ENCODE results near the gene PTPRM. TPM values are rescaled to one million over a fixed set of nuclear protein-coding genes. Genes with fewer than 3 reads are reported as not detected.
A peak's percentile ranks its signal among the peaks of the same experiment; 100 is the strongest.

The PTPRM gene
- polyA plus RNA-seq, 6 donors from 2014 or later: not detected

- Mint-ChIP-seq H3K27me3 (peaks cover 0 to 15% (median 11%) of the 10 kb centered on the region in 3 donors), H3K36me3 (no peaks in the 10 kb centered on the region), H3K4me3 (no peak overlapping the region), H3K9me3 (peaks cover 0 to 1% (median 0%) of the 10 kb centered on the region in 7 donors), H3K4me1 (no peaks in the 10 kb centered on the region), H3K27ac (no peak overlapping the region)
- no peak for ATAC-seq (ENCODE audit: low read depth in 2 of 2)
- DNase-seq: no peak
Observed at GRCh38 chr18:8288472-8289195, 721.5 kb downstream of the PTPRM start.

- no peak for DNase-seq
- ATAC-seq (ENCODE audit: low read depth in 2 of 2): no peak
- Mint-ChIP-seq H3K4me1 (no peaks in the 10 kb centered on the region), H3K27ac (no peak overlapping the region), H3K4me3 (no peak overlapping the region), H3K9me3 (peaks cover 0 to 3% (median 0%) of the 10 kb centered on the region in 7 donors), H3K27me3 (peaks cover 5 to 15% (median 11%) of the 10 kb centered on the region in 3 donors), H3K36me3 (no peaks in the 10 kb centered on the region)
Observed at GRCh38 chr18:8290435-8290834, 723.3 kb downstream of the PTPRM start.

- no peak overlapping the region for H3K4me3 Mint-ChIP-seq
- no peak overlapping the region for H3K27ac Mint-ChIP-seq
- no peaks in the 10 kb centered on the region for H3K4me1 Mint-ChIP-seq
- ATAC-seq (ENCODE audit: low read depth in 2 of 2): no peak
- H3K9me3 Mint-ChIP-seq: peaks cover 0 to 4% (median 0%) of the 10 kb centered on the region in 7 donors
- peaks cover 5 to 15% (median 11%) of the 10 kb centered on the region in 3 donors for H3K27me3 Mint-ChIP-seq
- DNase-seq: no peak
- H3K36me3 Mint-ChIP-seq: no peaks in the 10 kb centered on the region
Observed at GRCh38 chr18:8290913-8291312, 723.8 kb downstream of the PTPRM start.

- no peak overlapping the region for H3K27ac Mint-ChIP-seq
Observed at GRCh38 chr18:8293184-8293583, 726.1 kb downstream of the PTPRM start.

GRCh38 chr18:8296886-8297616, 729.9 kb downstream of the PTPRM start:
- ATAC-seq (ENCODE audit: low read depth in 2 of 2) (no peak), DNase-seq (no peak)
- H3K4me3 Mint-ChIP-seq: no peak overlapping the region
- H3K9me3 Mint-ChIP-seq: peaks cover 0 to 4% (median 0%) of the 10 kb centered on the region in 7 donors
- no peaks in the 10 kb centered on the region for H3K36me3 Mint-ChIP-seq
- H3K4me1 Mint-ChIP-seq: no peaks in the 10 kb centered on the region
- no peak overlapping the region for H3K27ac Mint-ChIP-seq
- H3K27me3 Mint-ChIP-seq: peaks cover 0 to 6% (median 5%) of the 10 kb centered on the region in 3 donors

More at GRCh38 chr18:8293184-8293583, 726.1 kb downstream of the PTPRM start:
- peaks cover 5 to 10% (median 6%) of the 10 kb centered on the region in 3 donors for H3K27me3 Mint-ChIP-seq
- ATAC-seq (ENCODE audit: low read depth in 2 of 2) (no peak), DNase-seq (no peak)
- H3K9me3 Mint-ChIP-seq: peaks cover 0 to 4% (median 0%) of the 10 kb centered on the region in 7 donors
- H3K4me3 Mint-ChIP-seq: no peak overlapping the region
- no peaks in the 10 kb centered on the region for H3K36me3 Mint-ChIP-seq
- no peaks in the 10 kb centered on the region for H3K4me1 Mint-ChIP-seq

- no peak overlapping the region for H3K4me3 Mint-ChIP-seq
- H3K36me3 Mint-ChIP-seq: no peaks in the 10 kb centered on the region
- no peaks in the 10 kb centered on the region for H3K4me1 Mint-ChIP-seq
- H3K27ac Mint-ChIP-seq: no peak overlapping the region
- ATAC-seq (ENCODE audit: low read depth in 2 of 2): no peak
- peaks cover 0 to 4% (median 0%) of the 10 kb centered on the region in 7 donors for H3K9me3 Mint-ChIP-seq
- DNase-seq: no peak
- peaks cover 0 to 5% (median 0%) of the 10 kb centered on the region in 3 donors for H3K27me3 Mint-ChIP-seq
Observed at GRCh38 chr18:8298186-8298585, 731.1 kb downstream of the PTPRM start.

GRCh38 chr18:8299054-8299980, 732.2 kb downstream of the PTPRM start:
- H3K36me3 Mint-ChIP-seq: no peaks in the 10 kb centered on the region
- no peaks in the 10 kb centered on the region for H3K4me1 Mint-ChIP-seq
- H3K27me3 Mint-ChIP-seq: peaks cover 0 to 5% (median 0%) of the 10 kb centered on the region in 3 donors
- H3K9me3 Mint-ChIP-seq: peaks cover 0 to 4% (median 0%) of the 10 kb centered on the region in 7 donors
- DNase-seq (no peak), ATAC-seq (ENCODE audit: low read depth in 2 of 2) (no peak)
- peak overlapping the region in 1 of 6 donors; percentile 16 for H3K27ac Mint-ChIP-seq
- no peak overlapping the region for H3K4me3 Mint-ChIP-seq

GRCh38 chr18:8300751-8301410, 733.8 kb downstream of the PTPRM start:
- DNase-seq (no peak), ATAC-seq (ENCODE audit: low read depth in 2 of 2) (no peak)
- Mint-ChIP-seq H3K27me3 (no peaks in the 10 kb centered on the region), H3K4me1 (no peaks in the 10 kb centered on the region), H3K4me3 (no peak overlapping the region), H3K27ac (no peak overlapping the region), H3K36me3 (no peaks in the 10 kb centered on the region), H3K9me3 (no peaks in the 10 kb centered on the region)

- Mint-ChIP-seq H3K9me3 (peaks cover 0 to under 1% (median 0%) of the 10 kb centered on the region in 7 donors), H3K36me3 (no peaks in the 10 kb centered on the region), H3K27ac (no peak overlapping the region), H3K4me1 (no peaks in the 10 kb centered on the region), H3K27me3 (no peaks in the 10 kb centered on the region), H3K4me3 (no peak overlapping the region)
- DNase-seq (no peak), ATAC-seq (ENCODE audit: low read depth in 2 of 2) (no peak)
Observed at GRCh38 chr18:8301427-8302172, 734.5 kb downstream of the PTPRM start.

- peaks cover 0 to 4% (median 0%) of the 10 kb centered on the region in 7 donors for H3K9me3 Mint-ChIP-seq
- peak overlapping the region in 1 of 6 donors; percentile 63 for H3K27ac Mint-ChIP-seq
- DNase-seq (no peak), ATAC-seq (ENCODE audit: low read depth in 2 of 2) (no peak)
- H3K4me1 Mint-ChIP-seq: no peaks in the 10 kb centered on the region
- no peaks in the 10 kb centered on the region for H3K36me3 Mint-ChIP-seq
- H3K27me3 Mint-ChIP-seq: no peaks in the 10 kb centered on the region
- no peak overlapping the region for H3K4me3 Mint-ChIP-seq
Observed at GRCh38 chr18:8303151-8303755, 736.1 kb downstream of the PTPRM start.

- Mint-ChIP-seq H3K9me3 (peaks cover 0 to 9% (median 0%) of the 10 kb centered on the region in 7 donors), H3K4me3 (no peak overlapping the region), H3K4me1 (no peaks in the 10 kb centered on the region), H3K36me3 (no peaks in the 10 kb centered on the region), H3K27ac (no peak overlapping the region), H3K27me3 (peaks cover 8 to 10% (median 8%) of the 10 kb centered on the region in 3 donors)
- DNase-seq (no peak), ATAC-seq (ENCODE audit: low read depth in 2 of 2) (no peak)
Observed at GRCh38 chr18:8307960-8308359, 740.8 kb downstream of the PTPRM start.

GRCh38 chr18:8313043-8313442, 745.9 kb downstream of the PTPRM start:
- Mint-ChIP-seq H3K9me3 (peaks cover 0 to 5% (median 0%) of the 10 kb centered on the region in 7 donors), H3K36me3 (no peaks in the 10 kb centered on the region), H3K4me3 (no peak overlapping the region), H3K27ac (no peak overlapping the region), H3K27me3 (peaks cover 8 to 13% (median 8%) of the 10 kb centered on the region in 3 donors), H3K4me1 (no peaks in the 10 kb centered on the region)
- no peak for ATAC-seq (ENCODE audit: low read depth in 2 of 2)
- no peak for DNase-seq

Data from naive B cell (primary cell).